ENCODE results near the gene CETP.
"Not testable (repeated sequence)": the region's sequence is repeated elsewhere in the genome, so short reads cannot be mapped to it uniquely, and the experiment has no call there.

Gene CETP

GRCh38 chr16:57000271-57001025 is 38.7 kb downstream of the CETP start:
- no peaks in the 10 kb centered on the region for H3K27me3 ChIP-seq (ENCODE audit: control insufficient read depth, insufficient read depth, low read length)
- no peaks in the 10 kb centered on the region for H3K4me1 ChIP-seq
- no peak overlapping the region for H3K4me2 ChIP-seq (ENCODE audit: low read length)
- H3K9ac ChIP-seq: no peak overlapping the region
- no peak overlapping the region for H2AFZ ChIP-seq
- no peaks in the 10 kb centered on the region for H3K9me3 ChIP-seq (ENCODE audit: control insufficient read depth, low read length)
- no peak for TF ChIP-seq CTCF (IDR thresholded peaks at IDR 0.05)
- no peaks in the 10 kb centered on the region for H3K36me3 ChIP-seq (ENCODE audit: control insufficient read depth, insufficient read depth, low read length)
- peaks cover 2% of the 10 kb centered on the region for H3K79me2 ChIP-seq
- H3K4me3 ChIP-seq (ENCODE audit: low read depth, low read length): no peak overlapping the region
- peak overlapping the region; percentile 65 for H3K27ac ChIP-seq

GRCh38 chr16:57001026-57001679 is 39.4 kb downstream of the CETP start:
- Histone ChIP-seq H3K36me3 (ENCODE audit: control insufficient read depth, insufficient read depth, low read length) (no peaks in the 10 kb centered on the region), H3K79me2 (peaks cover 2% of the 10 kb centered on the region), H3K9ac (no peak overlapping the region), H3K4me1 (no peaks in the 10 kb centered on the region), H3K4me3 (ENCODE audit: low read depth, low read length) (no peak overlapping the region), H3K4me2 (ENCODE audit: low read length) (no peak overlapping the region), H3K27me3 (ENCODE audit: control insufficient read depth, insufficient read depth, low read length) (no peaks in the 10 kb centered on the region), H3K9me3 (ENCODE audit: control insufficient read depth, low read length) (no peaks in the 10 kb centered on the region), H3K27ac (peak overlapping the region; percentile 65), H2AFZ (no peak overlapping the region)
- no peak for TF ChIP-seq CTCF (IDR thresholded peaks at IDR 0.05)

GRCh38 chr16:57003439-57004386 is 42.0 kb downstream of the CETP start:
- no peak overlapping the region for H3K9ac ChIP-seq
- no peak for TF ChIP-seq CTCF (IDR thresholded peaks at IDR 0.05)
- no peaks in the 10 kb centered on the region for H3K36me3 ChIP-seq (ENCODE audit: control insufficient read depth, insufficient read depth, low read length)

GRCh38 chr16:57004387-57005250 is 42.9 kb downstream of the CETP start:
- TF ChIP-seq CTCF (IDR thresholded peaks at IDR 0.05): no peak
- no peak overlapping the region for H2AFZ ChIP-seq
- H3K4me1 ChIP-seq: no peaks in the 10 kb centered on the region
- H3K9ac ChIP-seq: no peak overlapping the region
- peaks cover 2% of the 10 kb centered on the region for H3K79me2 ChIP-seq
- no peaks in the 10 kb centered on the region for H3K9me3 ChIP-seq (ENCODE audit: control insufficient read depth, low read length)
- no peak overlapping the region for H3K4me3 ChIP-seq (ENCODE audit: low read depth, low read length)
- no peaks in the 10 kb centered on the region for H3K27me3 ChIP-seq (ENCODE audit: control insufficient read depth, insufficient read depth, low read length)
- no peak overlapping the region for H3K27ac ChIP-seq
- H3K4me2 ChIP-seq (ENCODE audit: low read length): no peak overlapping the region
- no peaks in the 10 kb centered on the region for H3K36me3 ChIP-seq (ENCODE audit: control insufficient read depth, insufficient read depth, low read length)

More at GRCh38 chr16:57003439-57004386, 42.0 kb downstream of the CETP start:
- Histone ChIP-seq H3K4me1 (no peaks in the 10 kb centered on the region), H2AFZ (no peak overlapping the region), H3K4me2 (ENCODE audit: low read length) (no peak overlapping the region), H3K9me3 (ENCODE audit: control insufficient read depth, low read length) (no peaks in the 10 kb centered on the region), H3K79me2 (peaks cover 2% of the 10 kb centered on the region), H3K4me3 (ENCODE audit: low read depth, low read length) (no peak overlapping the region), H3K27me3 (ENCODE audit: control insufficient read depth, insufficient read depth, low read length) (no peaks in the 10 kb centered on the region), H3K27ac (no peak overlapping the region)

DNA sequence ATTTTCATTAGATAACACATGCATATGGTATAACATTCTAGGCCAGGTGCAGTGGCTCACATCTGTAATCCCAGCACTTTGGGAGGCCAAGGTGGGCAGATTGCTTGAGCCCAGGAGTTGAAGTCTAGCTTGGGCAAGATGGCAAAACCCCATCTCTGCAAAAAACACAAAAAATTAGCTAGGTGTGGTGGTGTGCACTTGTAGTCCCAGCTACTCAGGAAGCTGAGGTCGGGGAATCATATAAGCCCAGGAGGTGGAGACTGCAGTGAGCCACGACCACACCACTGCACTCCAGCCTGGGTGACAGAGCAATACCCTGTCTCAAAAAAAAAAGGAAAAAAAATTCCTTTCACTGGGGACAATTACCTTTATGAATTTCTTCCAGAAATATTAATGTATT is 43.8 kb downstream of the CETP start:
- H3K9me3 ChIP-seq (ENCODE audit: control insufficient read depth, low read length): not testable (repeated sequence)

More for the DNA sequence above, 43.8 kb downstream of the CETP start:
- H2AFZ ChIP-seq; H3K27me3 ChIP-seq (ENCODE audit: control insufficient read depth, insufficient read depth, low read length); H3K36me3 ChIP-seq (ENCODE audit: control insufficient read depth, insufficient read depth, low read length); H3K4me3 ChIP-seq (ENCODE audit: low read depth, low read length); H3K9ac ChIP-seq; H3K4me2 ChIP-seq (ENCODE audit: low read length); H3K4me1 ChIP-seq; H3K79me2 ChIP-seq; H3K27ac ChIP-seq: not testable (repeated sequence)
